Measurements from ENCODE around the gene COMMD3.
A peak's percentile ranks its signal among the peaks of the same experiment; 100 is the strongest.

COMMD3 gene

DNA sequence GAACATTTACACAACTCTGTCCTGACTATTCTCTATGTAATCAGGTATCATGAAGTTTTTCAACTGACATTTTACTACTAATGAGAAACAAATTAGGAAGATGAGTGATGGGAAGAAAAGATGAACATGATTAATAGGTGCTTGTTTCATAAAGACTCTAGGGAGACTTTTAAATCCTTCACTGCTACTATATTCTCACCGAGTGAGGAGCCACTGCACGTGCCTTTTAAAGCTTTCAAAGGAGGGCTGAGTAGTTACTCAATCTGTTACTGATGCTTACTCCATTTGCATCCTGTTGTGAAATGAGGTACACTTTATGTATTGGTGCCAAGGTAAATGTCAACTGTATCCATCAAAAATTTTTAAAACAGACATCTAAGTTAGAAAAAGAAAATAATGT lies 1.3 kb upstream of the COMMD3 start:
- Histone ChIP-seq H3K9ac (ENCODE audit: low read depth, low read length) (no peak overlapping the region), H3K4me1 (ENCODE audit: insufficient read depth, low read length) (no peaks in the 10 kb centered on the region), H3K9me3 (ENCODE audit: control insufficient read depth, insufficient read depth, low read length) (no peaks in the 10 kb centered on the region), H3K36me3 (ENCODE audit: insufficient read depth, low read length) (no peaks in the 10 kb centered on the region)

GRCh38 chr10:22315455-22316285 lies 518 bp upstream of the COMMD3 start:
- peak overlapping the region; percentile 69; the same call in 1 of the 2 replicates for H3K9ac ChIP-seq (ENCODE audit: low read depth, low read length)
- no peaks in the 10 kb centered on the region for H3K4me1 ChIP-seq (ENCODE audit: insufficient read depth, low read length)

DNA sequence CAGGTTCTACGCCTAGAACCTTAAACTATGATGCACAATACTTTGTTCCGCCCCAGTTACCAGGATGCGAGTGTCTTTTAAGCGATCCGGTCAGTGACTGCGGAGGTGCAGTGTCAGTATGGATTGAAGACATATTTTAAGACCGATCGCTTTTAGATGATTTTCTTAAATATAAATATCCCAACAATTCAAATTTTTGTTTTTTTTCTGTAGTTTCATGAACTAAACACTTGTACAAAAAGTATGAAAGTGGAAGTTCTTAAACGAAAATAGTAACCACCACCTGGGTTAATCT lies 835 bp downstream of the COMMD3 start:
- Histone ChIP-seq H3K36me3 (ENCODE audit: insufficient read depth, low read length) (no peaks in the 10 kb centered on the region), H3K4me1 (ENCODE audit: insufficient read depth, low read length) (no peaks in the 10 kb centered on the region), H3K9me3 (ENCODE audit: control insufficient read depth, insufficient read depth, low read length) (no peaks in the 10 kb centered on the region), H3K9ac (ENCODE audit: low read depth, low read length) (peak overlapping the region; percentile 69; the same call in 1 of the 2 replicates)

More at GRCh38 chr10:22315455-22316285, 518 bp upstream of the COMMD3 start:
- H3K36me3 ChIP-seq (ENCODE audit: insufficient read depth, low read length), result no peaks in the 10 kb centered on the region
- no peaks in the 10 kb centered on the region for H3K9me3 ChIP-seq (ENCODE audit: control insufficient read depth, insufficient read depth, low read length)

DNA sequence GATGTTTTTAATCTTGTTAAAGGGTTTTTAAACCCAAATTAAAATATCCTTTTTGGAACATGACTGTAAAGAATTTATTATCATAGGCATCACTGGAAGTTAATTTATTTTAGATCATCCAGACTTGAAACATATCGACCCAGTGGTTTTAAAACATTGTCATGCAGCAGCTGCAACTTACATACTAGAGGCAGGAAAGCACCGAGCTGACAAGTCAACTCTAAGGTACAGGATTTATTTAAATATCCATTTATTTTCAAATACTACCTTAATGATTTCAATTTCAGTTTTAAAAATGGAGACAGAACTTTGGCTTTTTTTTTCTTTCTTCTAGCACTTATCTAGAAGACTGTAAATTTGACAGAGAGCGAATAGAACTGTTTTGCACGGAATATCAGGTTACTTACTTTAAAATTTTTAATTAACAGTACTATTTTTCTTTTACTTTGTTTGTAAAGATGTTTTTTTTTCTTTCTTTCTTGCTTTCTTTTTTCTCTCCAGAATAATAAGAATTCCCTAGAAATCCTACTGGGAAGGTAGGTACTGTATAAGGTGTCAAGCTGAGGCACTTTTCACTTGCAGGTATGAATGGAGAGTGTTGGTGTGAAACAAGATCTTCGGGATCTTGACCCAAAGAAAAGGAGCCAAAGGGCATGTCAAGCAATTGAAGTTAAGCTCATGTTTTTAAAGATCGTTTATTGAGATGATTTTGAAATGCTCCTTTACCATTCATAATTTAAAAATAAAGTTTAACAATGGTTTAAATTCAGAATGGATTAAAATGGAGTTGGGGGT lies 1.8 kb downstream of the COMMD3 start:
- no peak overlapping the region for H3K9ac ChIP-seq (ENCODE audit: low read depth, low read length)
- H3K9me3 ChIP-seq (ENCODE audit: control insufficient read depth, insufficient read depth, low read length), result no peaks in the 10 kb centered on the region
- H3K4me1 ChIP-seq (ENCODE audit: insufficient read depth, low read length), result no peaks in the 10 kb centered on the region
- no peaks in the 10 kb centered on the region for H3K36me3 ChIP-seq (ENCODE audit: insufficient read depth, low read length)

GRCh38 chr10:22318772-22319171 lies 2.6 kb downstream of the COMMD3 start:
- H3K9ac ChIP-seq (ENCODE audit: low read depth, low read length), result no peak overlapping the region
- H3K36me3 ChIP-seq (ENCODE audit: insufficient read depth, low read length), result no peaks in the 10 kb centered on the region
- peaks cover 6% of the 10 kb centered on the region for H3K4me1 ChIP-seq (ENCODE audit: insufficient read depth, low read length)
- H3K9me3 ChIP-seq (ENCODE audit: control insufficient read depth, insufficient read depth, low read length), result no peaks in the 10 kb centered on the region

DNA sequence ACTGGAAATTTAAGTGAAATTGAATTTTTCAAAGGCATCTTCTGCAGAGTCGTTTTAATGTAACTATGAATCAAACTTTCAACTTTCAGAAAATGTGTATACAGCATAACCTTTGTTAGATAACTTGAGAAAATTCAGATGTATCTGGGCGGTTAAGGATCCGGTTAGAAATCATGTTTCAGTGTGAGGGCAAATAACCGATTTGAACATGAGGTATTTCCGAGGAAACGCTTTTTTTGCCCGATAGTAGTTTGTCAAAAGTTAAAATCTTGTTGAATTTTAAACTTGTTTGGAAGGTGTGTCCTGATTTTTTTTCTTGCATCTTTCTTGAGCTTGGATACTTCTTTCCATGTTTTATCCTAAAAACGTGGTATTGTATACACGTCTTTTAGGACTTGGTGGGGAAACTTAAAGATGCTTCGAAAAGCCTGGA lies 3.4 kb downstream of the COMMD3 start:
- Histone ChIP-seq H3K36me3 (ENCODE audit: insufficient read depth, low read length) (no peaks in the 10 kb centered on the region), H3K9ac (ENCODE audit: low read depth, low read length) (no peak overlapping the region), H3K4me1 (ENCODE audit: insufficient read depth, low read length) (peaks cover 14% of the 10 kb centered on the region), H3K9me3 (ENCODE audit: control insufficient read depth, insufficient read depth, low read length) (no peaks in the 10 kb centered on the region)

GRCh38 chr10:22319980-22320558 lies 3.9 kb downstream of the COMMD3 start:
- Histone ChIP-seq H3K9me3 (ENCODE audit: control insufficient read depth, insufficient read depth, low read length) (no peaks in the 10 kb centered on the region), H3K36me3 (ENCODE audit: insufficient read depth, low read length) (no peaks in the 10 kb centered on the region), H3K4me1 (ENCODE audit: insufficient read depth, low read length) (peaks cover 19% of the 10 kb centered on the region), H3K9ac (ENCODE audit: low read depth, low read length) (peak overlapping the region; percentile 38; the same call in 1 of the 2 replicates)

- H3K4me1 ChIP-seq (ENCODE audit: insufficient read depth, low read length), result peaks cover 19% of the 10 kb centered on the region
- no peaks in the 10 kb centered on the region for H3K36me3 ChIP-seq (ENCODE audit: insufficient read depth, low read length)
- H3K9ac ChIP-seq (ENCODE audit: low read depth, low read length), result peak within 1 kb of the TSS; percentile 69
- no peaks in the 10 kb centered on the region for H3K9me3 ChIP-seq (ENCODE audit: control insufficient read depth, insufficient read depth, low read length)
Measured at GRCh38 chr10:22320591-22321155, 4.5 kb downstream of the COMMD3 start, which contains the start of gene BMI1. Gene BMI1 (plus strand): TSS chr10:22321099. CDS start chr10:22326450, 5,351 bp downstream.

GRCh38 chr10:22321156-22321923 lies 5.2 kb downstream of the COMMD3 start:
- H3K4me1 ChIP-seq (ENCODE audit: insufficient read depth, low read length), result peaks cover 21% of the 10 kb centered on the region
- H3K36me3 ChIP-seq (ENCODE audit: insufficient read depth, low read length), result no peaks in the 10 kb centered on the region
- H3K9me3 ChIP-seq (ENCODE audit: control insufficient read depth, insufficient read depth, low read length), result no peaks in the 10 kb centered on the region
- peak overlapping the region; percentile 67 for H3K9ac ChIP-seq (ENCODE audit: low read depth, low read length)

DNA sequence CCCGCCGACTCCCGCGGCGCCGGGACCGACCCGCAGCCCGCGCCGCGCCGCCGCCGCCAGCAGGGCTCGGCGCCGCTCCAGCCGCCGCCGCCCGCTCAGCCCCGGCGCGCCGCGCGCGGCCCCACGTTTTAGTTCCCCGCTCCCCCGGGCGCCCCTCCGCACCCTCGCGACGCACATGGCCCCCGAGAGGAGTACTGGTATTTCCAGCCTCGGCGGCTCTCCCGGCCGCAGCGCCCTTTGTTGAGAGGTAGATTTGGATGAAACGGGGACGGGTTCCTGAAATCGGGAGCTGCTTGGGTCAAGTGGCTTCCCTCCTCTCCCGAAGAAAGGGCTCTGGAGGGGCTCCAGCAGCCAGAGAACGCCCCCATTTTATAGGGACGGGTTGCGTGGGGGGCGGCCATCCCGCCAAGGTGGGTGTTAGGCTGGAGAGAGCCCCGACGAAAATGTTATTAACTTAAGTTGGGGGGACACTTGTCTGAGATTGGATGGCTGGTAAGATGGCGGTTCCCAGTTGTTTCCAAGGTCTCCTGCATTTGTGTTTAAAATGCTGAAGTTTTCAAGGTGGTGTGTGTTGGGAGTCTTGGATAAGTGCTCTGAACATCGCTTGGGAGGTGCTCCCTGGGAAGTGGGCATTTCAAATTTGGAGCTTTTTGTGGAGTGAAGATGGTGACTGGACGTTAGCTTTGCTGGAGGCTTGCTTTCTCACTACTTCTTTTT lies 5.9 kb downstream of the COMMD3 start:
- Histone ChIP-seq H3K4me1 (ENCODE audit: insufficient read depth, low read length) (peaks cover 26% of the 10 kb centered on the region), H3K36me3 (ENCODE audit: insufficient read depth, low read length) (no peaks in the 10 kb centered on the region), H3K9me3 (ENCODE audit: control insufficient read depth, insufficient read depth, low read length) (no peaks in the 10 kb centered on the region), H3K9ac (ENCODE audit: low read depth, low read length) (peak overlapping the region; percentile 69; the same call in 1 of the 2 replicates)

DNA sequence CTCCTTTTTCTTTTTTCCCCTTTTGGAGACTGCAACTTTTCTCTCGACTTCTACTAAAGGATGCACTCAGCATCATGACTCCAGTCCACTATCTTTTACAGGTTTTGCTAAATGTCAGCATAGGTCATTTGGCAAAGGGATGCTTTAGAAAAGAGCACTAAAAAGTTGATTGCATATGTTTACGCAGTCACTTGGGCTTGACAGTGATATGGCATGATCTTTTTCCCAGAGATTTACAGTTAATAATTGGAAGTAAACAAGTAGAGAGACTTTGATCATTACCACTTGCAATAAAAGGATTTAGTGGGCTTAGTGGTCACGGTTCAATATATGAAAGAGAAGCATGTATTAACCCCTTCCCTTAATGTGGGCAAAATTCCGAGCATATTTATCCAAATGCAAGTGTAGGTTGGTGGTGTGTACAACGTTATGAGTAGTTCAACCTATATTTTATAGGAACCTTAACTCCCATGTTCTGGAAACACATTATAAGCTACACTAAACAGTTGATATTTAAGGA lies 6.5 kb downstream of the COMMD3 start:
- peak overlapping the region; percentile 69; the same call in 1 of the 2 replicates for H3K9ac ChIP-seq (ENCODE audit: low read depth, low read length)
- H3K9me3 ChIP-seq (ENCODE audit: control insufficient read depth, insufficient read depth, low read length), result no peaks in the 10 kb centered on the region
- no peaks in the 10 kb centered on the region for H3K36me3 ChIP-seq (ENCODE audit: insufficient read depth, low read length)
- peaks cover 26% of the 10 kb centered on the region for H3K4me1 ChIP-seq (ENCODE audit: insufficient read depth, low read length)

DNA sequence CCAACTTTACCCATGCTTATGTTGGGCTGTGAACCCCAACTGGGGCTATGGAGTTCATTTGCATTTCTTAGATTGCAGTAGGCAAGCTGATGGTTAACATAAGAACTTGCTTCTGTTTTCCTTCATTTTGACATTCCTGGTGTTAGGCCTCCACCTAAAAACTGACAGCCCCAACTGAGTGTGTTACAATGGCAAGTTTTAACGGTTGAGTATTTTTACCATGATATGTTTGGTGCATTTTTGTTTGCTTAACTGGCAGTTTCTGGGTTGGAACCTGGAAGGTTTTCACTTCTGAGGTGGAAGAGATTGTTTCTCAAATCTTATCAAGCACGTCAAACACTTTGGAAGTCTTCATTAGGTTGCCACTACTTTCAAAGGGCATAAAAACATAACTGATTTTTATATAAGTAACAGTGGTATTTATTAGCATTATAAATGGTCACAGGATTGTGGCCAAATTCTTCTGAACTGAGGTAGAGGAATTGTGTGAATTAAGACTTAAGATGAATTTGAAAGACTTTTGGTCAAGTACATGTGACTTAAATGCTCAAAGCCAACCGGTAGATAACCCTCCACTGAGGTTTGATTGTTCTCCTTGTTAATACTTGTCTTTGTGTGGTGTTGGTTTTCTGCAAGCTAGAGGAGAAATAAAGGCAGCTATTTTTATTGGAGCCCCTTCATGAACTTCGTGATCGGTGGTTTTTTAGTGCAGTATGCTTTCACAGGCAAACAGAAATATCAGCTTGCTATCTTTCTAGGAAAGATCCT lies 7.5 kb downstream of the COMMD3 start:
- Histone ChIP-seq H3K4me1 (ENCODE audit: insufficient read depth, low read length) (peaks cover 26% of the 10 kb centered on the region), H3K9ac (ENCODE audit: low read depth, low read length) (no peak overlapping the region), H3K9me3 (ENCODE audit: control insufficient read depth, insufficient read depth, low read length) (no peaks in the 10 kb centered on the region), H3K36me3 (ENCODE audit: insufficient read depth, low read length) (no peaks in the 10 kb centered on the region)

Data from ES-I3 (cell line).